ENCODE results near the gene MEGF11. TPM values are rescaled to one million over a fixed set of nuclear protein-coding genes. Genes with fewer than 3 reads are reported as not detected.

The MEGF11 gene
- total RNA-seq, 4 donors from 2014 or later: 0.76 TPM; not detected in 3

GRCh38 chr15:65949491-65949890 lies 304.1 kb downstream of the MEGF11 start:
- DNase-seq: no peak
- no peak overlapping the region for H3K4me3 ChIP-seq
- no peaks in the 10 kb centered on the region for H3K9me3 ChIP-seq
- H3K27ac ChIP-seq: no peak overlapping the region
- no peaks in the 10 kb centered on the region for H3K4me1 ChIP-seq
- H3K36me3 ChIP-seq: no peaks in the 10 kb centered on the region
- TF ChIP-seq CTCF (IDR thresholded peaks at IDR 0.05) (no peak), POLR2A (IDR thresholded peaks at IDR 0.05) (no peak)
- no peaks in the 10 kb centered on the region for H3K27me3 ChIP-seq
- intact Hi-C loops (cut with DNase I; ENCODE audit: low total_unique reads): no loop called here

- TF ChIP-seq POLR2A (IDR thresholded peaks at IDR 0.05) (no peak), CTCF (IDR thresholded peaks at IDR 0.05) (no peak)
- no peak overlapping the region for H3K27ac ChIP-seq
- H3K9me3 ChIP-seq: no peaks in the 10 kb centered on the region
- H3K4me3 ChIP-seq: no peak overlapping the region
- no peaks in the 10 kb centered on the region for H3K4me1 ChIP-seq
- DNase-seq: no peak
- H3K27me3 ChIP-seq: no peaks in the 10 kb centered on the region
- no peaks in the 10 kb centered on the region for H3K36me3 ChIP-seq
- intact Hi-C loops (cut with DNase I; ENCODE audit: low total_unique reads): no loop called here
Observed at GRCh38 chr15:65949011-65949410, 304.5 kb downstream of the MEGF11 start.

GRCh38 chr15:65948383-65948782 lies 305.2 kb downstream of the MEGF11 start:
- Histone ChIP-seq H3K4me1 (no peaks in the 10 kb centered on the region), H3K36me3 (no peaks in the 10 kb centered on the region), H3K4me3 (no peak overlapping the region), H3K9me3 (no peaks in the 10 kb centered on the region), H3K27ac (no peak overlapping the region), H3K27me3 (no peaks in the 10 kb centered on the region)
- DNase-seq: no peak
- intact Hi-C loops (cut with DNase I; ENCODE audit: low total_unique reads): no loop called here
- no peak for TF ChIP-seq POLR2A (IDR thresholded peaks at IDR 0.05)
- TF ChIP-seq CTCF (IDR thresholded peaks at IDR 0.05): no peak

- intact Hi-C loops (cut with DNase I; ENCODE audit: low total_unique reads): no loop called here
- H3K36me3 ChIP-seq: no peaks in the 10 kb centered on the region
- no peak overlapping the region for H3K27ac ChIP-seq
- no peak for DNase-seq
- no peaks in the 10 kb centered on the region for H3K27me3 ChIP-seq
- TF ChIP-seq POLR2A (IDR thresholded peaks at IDR 0.05): no peak
- no peak for TF ChIP-seq CTCF (IDR thresholded peaks at IDR 0.05)
- no peaks in the 10 kb centered on the region for H3K9me3 ChIP-seq
- H3K4me3 ChIP-seq: no peak overlapping the region
- H3K4me1 ChIP-seq: no peaks in the 10 kb centered on the region
Observed at GRCh38 chr15:65947041-65947440, 306.5 kb downstream of the MEGF11 start.

- H3K4me3 ChIP-seq: no peak overlapping the region
- intact Hi-C loops (cut with DNase I; ENCODE audit: low total_unique reads): no loop called here
- no peaks in the 10 kb centered on the region for H3K9me3 ChIP-seq
- H3K27ac ChIP-seq: no peak overlapping the region
- no peaks in the 10 kb centered on the region for H3K36me3 ChIP-seq
- DNase-seq: no peak
- H3K4me1 ChIP-seq: no peaks in the 10 kb centered on the region
- H3K27me3 ChIP-seq: no peaks in the 10 kb centered on the region
- TF ChIP-seq POLR2A (IDR thresholded peaks at IDR 0.05) (no peak), CTCF (IDR thresholded peaks at IDR 0.05) (no peak)
Observed at GRCh38 chr15:65945616-65946015, 307.9 kb downstream of the MEGF11 start.

Data from uterus (tissue), 4 donors.